HCT116 (cell line): ENCODE data around the gene FOXF2. TPM values are rescaled to one million over a fixed set of nuclear protein-coding genes. Genes with fewer than 3 reads are reported as not detected.

Experiments used
- ATAC-seq: fragments of 200-7000 bp; cut with Tn5 transposase; 2 replicates; pipeline ENCODE4 v1.9.1; 2020; ENCODE audit warnings: mild to moderate bottlenecking, moderate library complexity
- BruUV-seq: library from RNA; stranded (reverse); fragments of 400-500 nt; replicated peaks from 2 replicates; lab custom pipeline; 2021; lab: Mats Ljungman, UMichigan
- CTCF ChIA-PET: fragments of 300-600 bp; sonication (Branson Sonifier 250); formaldehyde crosslinking; loops from one replicate; lab custom pipeline; 2021; ENCODE audit warnings: antibody characterized with exemption; lab: Charles Lee
- POLR2A ChIA-PET: fragments of 300-600, 350-600 bp; sonication (Branson Sonifier 250); formaldehyde crosslinking; loops from one replicate; lab custom pipeline; 2021; ENCODE audit warnings: antibody characterized with exemption; lab: Charles Lee
- RAD21 ChIA-PET, 2 experiments: fragments of 300-600 bp; sonication (Branson Sonifier 250); formaldehyde crosslinking; loops; one replicate each; lab custom pipeline; 2023; ENCODE audit warnings: low total read pairs in 2 of 2; ENCODE audit not compliant: uncharacterized antibody in 2 of 2, unreplicated experiment in 2 of 2, low non-redundant PET in 1 of 2; lab: Charles Lee
- DNase-seq: peaks from one replicate; pipeline ENCODE4 v3.0.0-alpha.2; 2010; ENCODE audit warnings: low read depth, low spot score
- H2AFZ ChIP-seq: fragments of 200-600 bp; shearing (Covaris generic), sonication (generic); 2 replicates; pipeline ENCODE4 v1.6.1; 2017; ENCODE audit warnings: low read depth, mixed run types, mixed read lengths, antibody characterized with exemption, low read length; ENCODE audit not compliant: poor library complexity, severe bottlenecking
- H3K27ac ChIP-seq: 2 replicates; pipeline ENCODE4 v1.5.1; 2012; ENCODE audit warnings: low read depth, low read length
- H3K27me3 ChIP-seq: fragments of 200-600 bp; sonication (generic); 2 replicates; pipeline ENCODE4 v1.6.1; 2016; ENCODE audit warnings: mixed run types, low read length, mixed read lengths; ENCODE audit not compliant: insufficient read depth
- H3K36me3 ChIP-seq, 2 experiments: fragments of 200-500 bp in 1 of 2; fragments of 200-600 bp in 1 of 2; sonication (Bioruptor generic) in 1 of 2; sonication (generic) in 1 of 2; 2 replicates each; pipeline versions ENCODE4 v1.5.1 to v1.6.1; 2014 to 2016; ENCODE audit warnings: low read length in 2 of 2, inconsistent platforms in 1 of 2, mixed read lengths in 1 of 2, mixed run types in 1 of 2; ENCODE audit not compliant: insufficient read depth in 2 of 2, control insufficient read depth in 1 of 2
- H3K4me1 ChIP-seq, 2 experiments: fragments of 200-600 bp in 1 of 2; sonication (generic) in 1 of 2; 2 replicates each; pipeline versions ENCODE4 v1.5.1 to v1.6.1; 2012 to 2017; ENCODE audit warnings: low read length in 2 of 2, inconsistent platforms in 1 of 2, mild to moderate bottlenecking in 1 of 2, mixed read lengths in 1 of 2, mixed run types in 1 of 2, moderate library complexity in 1 of 2; ENCODE audit not compliant: insufficient read depth in 2 of 2, control insufficient read depth in 1 of 2
- H3K4me2 ChIP-seq: fragments of 200-600 bp; sonication (generic); 2 replicates; pipeline ENCODE4 v1.6.1; 2017; ENCODE audit warnings: mixed run types, low read length, mixed read lengths
- H3K4me3 ChIP-seq, 2 experiments: fragments of 200-600 bp in 1 of 2; sonication (generic) in 1 of 2; replicated peaks in 1 of 2; 2 replicates each; pipeline ENCODE4 v1.5.1; 2011 to 2016; ENCODE audit warnings: low read length in 2 of 2, control low read depth in 1 of 2, low read depth in 1 of 2, mild to moderate bottlenecking in 1 of 2, mixed read lengths in 1 of 2, mixed run types in 1 of 2
- H3K79me2 ChIP-seq: fragments of 200-600 bp; sonication (generic); 2 replicates; pipeline ENCODE4 v1.6.1; 2017; ENCODE audit warnings: mild to moderate bottlenecking, mixed run types, low read length, moderate library complexity, mixed read lengths; ENCODE audit not compliant: insufficient read depth
- H3K9ac ChIP-seq: fragments of 200-600 bp; sonication (generic); 2 replicates; pipeline ENCODE4 v1.6.1; 2016; ENCODE audit warnings: low read length, mixed read lengths
- H3K9me2 ChIP-seq: fragments of 200-600 bp; sonication (generic), shearing (Covaris generic); 2 replicates; pipeline ENCODE4 v1.6.1; 2017; ENCODE audit warnings: mixed run types, mild to moderate bottlenecking, moderate library complexity; ENCODE audit not compliant: insufficient read depth
- H3K9me3 ChIP-seq, 2 experiments: fragments of 200-500 bp in 1 of 2; fragments of 200-600 bp in 1 of 2; sonication (Bioruptor generic) in 1 of 2; sonication (generic) in 1 of 2; 2 replicates each; pipeline ENCODE4 v1.6.1; 2014 to 2017; ENCODE audit warnings: low read length in 2 of 2, mixed read lengths in 2 of 2, inconsistent platforms in 1 of 2, low read depth in 1 of 2, mild to moderate bottlenecking in 1 of 2, mixed run types in 1 of 2, moderate library complexity in 1 of 2; ENCODE audit not compliant: control insufficient read depth in 1 of 2, insufficient read depth in 1 of 2
- H4K20me1 ChIP-seq: fragments of 200-600 bp; sonication (generic), shearing (Covaris generic); 2 replicates; pipeline ENCODE4 v1.6.1; 2017; ENCODE audit warnings: mixed run types, mild to moderate bottlenecking, moderate library complexity; ENCODE audit not compliant: insufficient read depth
- CEBPB ChIP-seq: IDR thresholded peaks from 2 replicates; pipeline ENCODE4 v1.6.1; 2012; ENCODE audit warnings: low read depth
- EGR1 ChIP-seq: IDR thresholded peaks from 2 replicates; pipeline ENCODE4 v1.6.1; 2012; ENCODE audit warnings: low read depth
- EZH2 ChIP-seq: fragments of 200-600 bp; sonication (generic); IDR thresholded peaks from 2 replicates; pipeline ENCODE4 v1.6.1; 2017; ENCODE audit warnings: antibody characterized with exemption, mixed run types
- FOSL1 ChIP-seq: IDR thresholded peaks from 2 replicates; pipeline ENCODE4 v1.6.1; 2012; ENCODE audit warnings: low read depth
- POLR2AphosphoS5 ChIP-seq: IDR thresholded peaks from 2 replicates; pipeline ENCODE4 v1.6.1; 2011; ENCODE audit warnings: mild to moderate bottlenecking, low read depth, low read length, moderate library complexity
- RAD21 ChIP-seq: IDR thresholded peaks from 2 replicates; pipeline ENCODE4 v1.6.1; 2012; ENCODE audit warnings: low read depth, mild to moderate bottlenecking
- REST ChIP-seq: IDR thresholded peaks from 2 replicates; pipeline ENCODE4 v1.6.1; 2012; ENCODE audit warnings: low read depth
- SIN3A ChIP-seq: IDR thresholded peaks from 2 replicates; pipeline ENCODE4 v1.6.1; 2012; ENCODE audit warnings: low read depth
- SP1 ChIP-seq: IDR thresholded peaks from 2 replicates; pipeline ENCODE4 v1.6.1; 2012; ENCODE audit warnings: low read depth
- SRF ChIP-seq: IDR thresholded peaks from 2 replicates; pipeline ENCODE4 v1.6.1; 2012; ENCODE audit warnings: low read depth
- YY1 ChIP-seq: IDR thresholded peaks from 2 replicates; pipeline ENCODE4 v1.6.1; 2011; ENCODE audit warnings: low read length, low read depth, moderate library complexity, mild to moderate bottlenecking; ENCODE audit not compliant: insufficient replicate concordance; ENCODE audit errors: extremely low read depth
- ZBTB33 ChIP-seq: IDR thresholded peaks from 2 replicates; pipeline ENCODE4 v1.6.1; 2011; ENCODE audit warnings: mild to moderate bottlenecking, low read length, moderate library complexity; ENCODE audit not compliant: insufficient replicate concordance; ENCODE audit errors: extremely low read depth
- ZNF274 ChIP-seq: fragments of 200-500 bp; sonication (Bioruptor generic); IDR thresholded peaks from 2 replicates; pipeline ENCODE4 v1.6.1; 2014; ENCODE audit warnings: mild to moderate bottlenecking, low read depth, low read length, inconsistent platforms
- intact Hi-C: fragments of 100-400 bp; cut with micrococcal nuclease; formaldehyde crosslinking; loops from 2 replicates; pipeline ENCODE4 v1.10.0; 2022
- total RNA-seq: library from RNA; stranded (reverse); gene quantifications from one replicate; pipeline ENCODE4 v1.2.1, GENCODE V29; 2021; ENCODE audit not compliant: unreplicated experiment
- TF ChIP-seq, protein P1 (sequence below): IDR thresholded peaks from 2 replicates; pipeline ENCODE4 v1.6.1; 2012
- TF ChIP-seq, protein P2 (sequence below), 3 experiments: fragments of 200-600 bp in 1 of 3; sonication (generic) in 1 of 3; IDR thresholded peaks in 2 of 3; conservative IDR thresholded peaks in 1 of 3; 2 replicates each; pipeline ENCODE4 v1.5.1; 2012 to 2017; ENCODE audit warnings: low read depth in 2 of 3, low read length in 2 of 3, antibody characterized with exemption in 1 of 3, borderline replicate concordance in 1 of 3, control low read depth in 1 of 3, mild to moderate bottlenecking in 1 of 3, mixed read lengths in 1 of 3, mixed run types in 1 of 3, moderate library complexity in 1 of 3; ENCODE audit not compliant: insufficient read depth in 1 of 3

FOXF2 gene
- total RNA-seq, 1 experiment from 2014 or later = not detected

GRCh38 chr6:1377526-1377925 lies 11.8 kb upstream of the FOXF2 start (continued):
- TF ChIP-seq SIN3A (no peak), RAD21 (no peak), ZNF274 (no peak), REST (no peak), POLR2AphosphoS5 (no peak)
- TF ChIP-seq, protein P1, sequence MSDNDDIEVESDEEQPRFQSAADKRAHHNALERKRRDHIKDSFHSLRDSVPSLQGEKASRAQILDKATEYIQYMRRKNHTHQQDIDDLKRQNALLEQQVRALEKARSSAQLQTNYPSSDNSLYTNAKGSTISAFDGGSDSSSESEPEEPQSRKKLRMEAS = no peak

DNA sequence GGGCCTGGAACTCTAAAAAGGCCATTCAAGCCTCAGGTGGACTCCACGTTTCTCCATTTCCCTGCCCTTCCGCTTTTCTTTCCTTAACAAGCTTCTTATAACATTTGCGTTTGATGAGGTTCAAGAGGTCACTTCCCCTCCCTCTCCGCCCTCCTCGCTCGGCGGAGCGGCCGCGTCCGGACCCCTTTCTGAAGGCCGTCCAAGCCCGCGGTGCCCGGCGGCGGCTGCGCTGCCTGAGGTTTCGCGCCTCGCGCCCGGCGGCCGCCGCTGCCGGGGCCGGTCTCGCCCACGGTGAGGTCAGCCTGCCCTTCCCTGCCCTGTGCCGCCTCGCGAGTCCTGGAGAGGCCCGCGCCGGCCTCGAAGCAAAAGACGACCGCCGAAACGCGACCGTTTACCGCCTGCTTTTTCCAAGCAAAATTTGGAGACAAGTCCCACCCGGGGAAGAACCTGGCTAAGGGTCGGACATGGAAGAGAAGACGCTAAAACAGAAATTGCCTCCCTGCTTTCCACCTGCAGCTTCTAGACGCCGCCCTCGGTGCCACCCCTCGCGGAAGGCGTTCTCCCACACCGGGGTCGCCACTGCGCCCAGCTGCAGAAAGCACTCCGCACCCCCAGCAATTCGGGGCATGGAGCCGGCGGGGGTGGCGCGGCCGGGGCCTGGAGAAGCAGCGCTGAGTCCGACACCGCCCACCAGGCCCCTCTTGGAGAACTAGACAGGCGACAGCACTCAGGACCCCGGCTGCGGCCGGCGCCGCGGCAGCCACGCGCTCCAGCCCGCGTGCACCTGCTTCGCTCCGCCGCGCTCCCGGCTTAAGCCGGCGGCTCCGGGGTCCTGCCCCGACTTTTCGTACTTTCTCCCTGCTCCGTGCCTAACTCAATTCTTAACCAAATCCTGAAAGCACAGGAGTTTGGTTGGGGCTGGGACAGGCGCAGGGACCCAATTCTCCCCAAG lies 11.0 kb upstream of the FOXF2 start:
- Histone ChIP-seq H3K4me1 (peaks cover 0 to 8% of the 10 kb centered on the region in 2 experiments; a peak in 1 of 4 replicates), H2AFZ (no peak overlapping the region), H3K27me3 (no peaks in the 10 kb centered on the region), H3K36me3 (no peaks in the 10 kb centered on the region), H3K4me3 (no peak overlapping the region), H3K9me2 (no peaks in the 10 kb centered on the region), H3K9me3 (no peaks in the 10 kb centered on the region), H3K79me2 (no peaks in the 10 kb centered on the region), H3K27ac (no peak overlapping the region), H3K9ac (no peak overlapping the region), H3K4me2 (no peak overlapping the region), H4K20me1 (no peaks in the 10 kb centered on the region)
- ChIA-PET RAD21 (no interaction called here), POLR2A (no interaction called here), CTCF (no interaction called here)
- BruUV-seq = no TSS peak
- intact Hi-C loops = no loop called here
- no peak for DNase-seq
- ATAC-seq = no peak
- TF ChIP-seq, protein P1 = no peak
- no peak for TF ChIP-seq CEBPB
- TF ChIP-seq SRF = no peak
- TF ChIP-seq SP1 = no peak
- TF ChIP-seq EGR1 = no peak
- TF ChIP-seq FOSL1 = no peak
- TF ChIP-seq, protein P2, sequence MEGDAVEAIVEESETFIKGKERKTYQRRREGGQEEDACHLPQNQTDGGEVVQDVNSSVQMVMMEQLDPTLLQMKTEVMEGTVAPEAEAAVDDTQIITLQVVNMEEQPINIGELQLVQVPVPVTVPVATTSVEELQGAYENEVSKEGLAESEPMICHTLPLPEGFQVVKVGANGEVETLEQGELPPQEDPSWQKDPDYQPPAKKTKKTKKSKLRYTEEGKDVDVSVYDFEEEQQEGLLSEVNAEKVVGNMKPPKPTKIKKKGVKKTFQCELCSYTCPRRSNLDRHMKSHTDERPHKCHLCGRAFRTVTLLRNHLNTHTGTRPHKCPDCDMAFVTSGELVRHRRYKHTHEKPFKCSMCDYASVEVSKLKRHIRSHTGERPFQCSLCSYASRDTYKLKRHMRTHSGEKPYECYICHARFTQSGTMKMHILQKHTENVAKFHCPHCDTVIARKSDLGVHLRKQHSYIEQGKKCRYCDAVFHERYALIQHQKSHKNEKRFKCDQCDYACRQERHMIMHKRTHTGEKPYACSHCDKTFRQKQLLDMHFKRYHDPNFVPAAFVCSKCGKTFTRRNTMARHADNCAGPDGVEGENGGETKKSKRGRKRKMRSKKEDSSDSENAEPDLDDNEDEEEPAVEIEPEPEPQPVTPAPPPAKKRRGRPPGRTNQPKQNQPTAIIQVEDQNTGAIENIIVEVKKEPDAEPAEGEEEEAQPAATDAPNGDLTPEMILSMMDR (IDR thresholded peaks at IDR 0.05 in 2 of 3, conservative IDR thresholded peaks at IDR 0.05 in 1 of 3; ENCODE audit: borderline replicate concordance in 1 of 3, insufficient read depth in 1 of 3, low read depth in 2 of 3, low read length in 2 of 3) = no peak
- TF ChIP-seq RAD21 = no peak
- TF ChIP-seq ZBTB33 = no peak
- TF ChIP-seq YY1 = no peak
- no peak for TF ChIP-seq POLR2AphosphoS5
- no peak for TF ChIP-seq EZH2
- no peak for TF ChIP-seq SIN3A
